Esophagus mucosa (tissue), 1 donor: ENCODE results near the gene CPNE8. TPM values are rescaled to one million over a fixed set of nuclear protein-coding genes. Genes with fewer than 3 reads are reported as not detected.

Source experiments
- ATAC-seq: fragments of 200-7000 bp; cut with Tn5 transposase; one replicate; pipeline ENCODE4 v1.9.1; 2020
- total RNA-seq: library from RNA; stranded (reverse); gene quantifications from one replicate; pipeline ENCODE4 v1.2.4, GENCODE V29; 2023
- donor health status: DM: yes; HTN: yes; CAD: no.

Gene CPNE8
- total RNA-seq, 1 donor from 2014 or later, result 11.2 TPM

GRCh38 chr12:38721611-38722252, 183.7 kb downstream of the CPNE8 start:
- ATAC-seq, result no peak

DNA sequence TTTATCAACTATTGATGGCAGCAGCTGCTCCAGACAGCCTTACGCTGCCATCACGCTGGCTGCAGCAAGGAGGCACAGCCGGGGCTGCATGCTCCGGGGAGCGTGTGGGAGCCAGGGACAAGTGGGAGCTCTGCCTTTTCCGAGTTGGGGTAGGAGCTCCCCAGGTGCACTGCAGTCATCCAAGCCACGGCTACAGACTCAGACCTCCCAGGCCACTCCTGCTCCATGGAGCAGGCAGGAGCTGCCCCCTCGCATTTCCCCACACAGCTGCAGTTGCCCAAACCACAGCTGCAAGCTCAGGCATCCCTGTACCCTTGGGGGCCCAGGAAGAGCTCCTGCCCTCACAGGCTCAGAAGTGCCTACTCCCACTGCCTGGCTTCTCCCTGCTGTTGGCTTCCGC, 184.7 kb downstream of the CPNE8 start:
- no peak for ATAC-seq

DNA sequence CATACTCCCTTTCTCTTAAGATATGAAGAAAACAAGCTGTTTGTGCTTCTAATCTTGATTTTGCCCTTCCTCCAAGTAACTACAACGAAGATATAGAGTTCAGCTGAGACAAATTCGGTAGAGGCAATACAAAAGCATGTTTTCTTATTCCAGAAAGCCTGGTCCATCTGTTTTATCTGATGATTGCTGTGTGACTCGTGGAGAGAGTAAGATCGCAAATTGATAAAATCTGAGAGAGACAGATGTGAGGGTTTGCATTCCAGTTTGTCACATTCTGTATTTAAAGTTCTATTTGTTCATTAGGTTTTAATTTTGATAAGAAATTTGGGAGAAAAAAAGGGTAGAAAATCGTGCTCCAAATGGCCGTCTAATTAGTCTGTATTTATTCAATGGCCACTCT, 192.1 kb downstream of the CPNE8 start:
- no peak for ATAC-seq

- ATAC-seq, result no peak
These were observed 194.3 kb downstream of the CPNE8 start for GRCh38 chr12:38711054-38711453.

DNA sequence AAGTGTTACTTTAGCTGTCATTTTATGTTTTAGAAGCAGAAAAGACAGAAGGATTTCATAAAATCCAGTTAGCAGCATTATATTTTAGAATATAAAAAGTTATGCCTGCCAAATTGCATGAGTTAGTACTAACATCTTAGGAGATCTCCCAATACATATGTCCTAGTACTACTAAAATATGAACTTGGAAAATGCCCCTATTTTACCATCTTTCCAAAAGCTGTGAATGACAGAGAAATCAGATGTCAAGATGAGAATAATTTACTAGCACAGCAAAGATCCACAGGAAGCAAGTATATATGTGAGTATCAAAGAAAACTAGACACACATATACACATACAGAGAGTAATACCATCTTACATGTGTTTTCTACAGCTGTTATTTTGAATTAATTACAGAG, 196.9 kb downstream of the CPNE8 start:
- no peak for ATAC-seq

DNA sequence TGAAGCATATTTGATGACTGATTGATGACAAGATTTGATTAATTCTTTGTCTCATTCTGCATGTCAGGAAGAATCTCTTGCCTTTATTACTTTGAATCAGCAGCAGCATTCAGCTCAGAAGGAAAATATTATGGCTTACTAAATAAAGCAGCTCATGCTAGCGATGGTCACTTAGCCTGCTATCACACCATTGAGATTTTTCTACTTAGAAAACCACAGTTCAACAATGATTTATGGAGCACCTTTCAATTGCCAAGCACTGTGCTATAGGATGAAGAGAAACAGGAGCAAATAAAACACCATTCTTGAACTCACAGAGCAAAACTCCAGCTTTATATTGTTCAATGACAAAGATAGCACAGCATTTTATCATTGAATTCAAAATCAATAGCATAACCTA, 197.7 kb downstream of the CPNE8 start:
- no peak for ATAC-seq

DNA sequence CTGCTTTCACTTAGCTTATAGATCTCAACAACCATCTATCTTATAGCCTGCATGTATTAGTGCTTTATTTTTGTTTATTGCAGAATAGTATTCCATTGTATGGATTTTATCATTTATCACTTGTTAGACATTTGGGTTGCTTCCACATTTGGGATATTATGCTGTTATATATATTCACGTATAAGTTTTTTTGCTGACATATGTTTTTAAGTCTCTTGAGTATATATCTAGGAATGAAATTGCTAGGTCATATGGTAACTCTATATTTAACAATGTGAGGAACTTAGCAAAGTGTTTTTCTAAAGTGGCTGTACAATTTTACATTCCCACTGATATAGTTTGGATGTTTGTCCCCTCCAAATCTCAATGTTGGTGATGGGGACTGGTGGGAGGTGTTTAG, 208.1 kb downstream of the CPNE8 start:
- no peak for ATAC-seq

DNA sequence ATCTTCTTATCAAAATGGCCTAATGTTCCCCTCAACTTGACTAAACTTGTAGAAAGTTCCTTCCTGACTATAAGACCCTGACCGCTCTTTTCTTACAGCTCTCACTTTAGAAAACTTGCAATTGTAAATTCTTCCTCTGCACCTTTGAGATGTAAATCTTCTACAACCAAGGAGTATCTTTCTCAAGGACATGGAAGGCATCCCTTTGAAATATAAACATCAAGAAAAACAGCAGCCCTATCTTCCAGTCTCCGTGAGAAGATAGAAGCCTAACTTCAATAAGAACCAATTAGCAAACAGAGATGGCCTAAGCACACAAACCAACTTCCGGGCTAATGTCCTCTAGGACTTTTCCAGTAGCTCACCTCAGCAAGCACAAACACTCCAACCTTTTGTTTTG, 210.3 kb downstream of the CPNE8 start:
- no peak for ATAC-seq

DNA sequence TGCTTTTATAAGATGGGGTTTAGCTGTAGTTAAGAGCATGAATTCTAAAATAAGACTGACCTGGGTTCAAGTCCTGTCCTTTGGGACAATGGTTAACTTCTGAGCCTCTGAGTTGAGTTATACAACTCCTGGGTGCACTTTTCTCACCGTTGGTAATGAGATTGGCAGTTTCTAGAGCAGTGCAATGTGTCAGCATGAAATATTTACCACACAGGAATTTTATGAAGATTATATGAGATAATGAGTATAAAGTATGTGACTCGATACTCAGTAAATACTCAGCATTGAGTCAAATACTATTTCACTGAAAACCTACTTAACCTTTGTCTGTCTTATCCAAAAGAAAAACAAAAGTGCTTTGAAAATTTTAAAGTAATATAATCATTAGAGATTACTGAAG, 214.2 kb downstream of the CPNE8 start:
- ATAC-seq, result no peak

DNA sequence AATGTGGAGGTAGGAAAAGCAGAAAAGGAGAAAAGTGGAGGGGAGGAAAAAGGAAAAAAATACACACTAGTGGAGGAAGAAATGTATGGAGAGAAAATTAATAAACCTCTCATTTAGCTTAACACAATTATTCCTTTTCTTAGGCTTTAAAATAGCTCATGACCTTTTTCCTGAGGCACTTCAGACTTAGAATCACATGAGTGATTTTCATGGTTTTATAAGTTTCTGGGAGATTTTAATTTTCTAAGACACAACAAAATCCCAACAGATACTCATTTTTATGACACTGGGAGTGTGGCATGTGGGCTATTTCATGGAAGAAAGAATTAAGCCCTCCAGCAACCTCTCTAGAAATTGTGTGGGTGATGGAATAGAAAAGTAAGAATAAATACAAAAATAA, 214.7 kb downstream of the CPNE8 start:
- ATAC-seq, result no peak

- no peak for ATAC-seq
These were observed 215.7 kb downstream of the CPNE8 start for GRCh38 chr12:38689704-38690103.

- no peak for ATAC-seq
These were observed 216.2 kb downstream of the CPNE8 start for GRCh38 chr12:38689195-38689594.

DNA sequence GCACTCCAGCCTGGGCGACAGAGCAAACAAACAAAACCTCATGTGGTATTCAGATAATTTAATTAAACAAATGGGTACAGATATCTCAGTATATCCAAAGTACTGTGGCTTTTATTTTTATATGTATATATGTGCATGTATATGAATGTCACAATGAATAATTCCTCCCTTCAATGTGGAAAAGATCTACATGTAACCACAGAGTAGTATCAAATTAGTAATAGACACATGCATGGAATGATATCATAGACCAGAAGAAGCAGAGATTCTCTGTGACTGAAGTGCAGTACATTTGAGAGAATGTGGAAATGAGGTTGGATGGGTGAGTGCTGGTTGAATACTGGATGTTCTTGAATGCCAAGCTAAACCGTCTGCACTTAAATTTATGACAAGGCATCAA, 222.9 kb downstream of the CPNE8 start:
- no peak for ATAC-seq

- ATAC-seq, result no peak
These were observed 235.9 kb downstream of the CPNE8 start for GRCh38 chr12:38669530-38669929.

DNA sequence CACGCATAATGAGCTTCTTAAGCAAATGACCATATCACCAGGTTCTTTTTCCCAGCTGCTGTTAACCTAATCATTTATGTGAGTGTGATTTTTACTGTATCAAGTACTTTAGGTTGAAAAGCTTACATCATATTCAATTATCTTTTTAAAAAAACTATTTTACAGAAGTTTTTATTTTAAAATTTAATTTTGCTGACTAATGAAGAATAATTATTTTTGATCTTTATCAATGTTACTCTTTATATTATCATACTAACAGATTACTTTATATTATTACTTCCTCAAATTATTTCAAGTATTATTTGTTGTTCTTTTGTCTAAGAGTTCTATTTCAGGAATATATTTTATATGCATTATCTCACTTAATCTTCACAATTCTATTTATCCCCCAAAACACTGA, 236.3 kb downstream of the CPNE8 start:
- ATAC-seq, result no peak

DNA sequence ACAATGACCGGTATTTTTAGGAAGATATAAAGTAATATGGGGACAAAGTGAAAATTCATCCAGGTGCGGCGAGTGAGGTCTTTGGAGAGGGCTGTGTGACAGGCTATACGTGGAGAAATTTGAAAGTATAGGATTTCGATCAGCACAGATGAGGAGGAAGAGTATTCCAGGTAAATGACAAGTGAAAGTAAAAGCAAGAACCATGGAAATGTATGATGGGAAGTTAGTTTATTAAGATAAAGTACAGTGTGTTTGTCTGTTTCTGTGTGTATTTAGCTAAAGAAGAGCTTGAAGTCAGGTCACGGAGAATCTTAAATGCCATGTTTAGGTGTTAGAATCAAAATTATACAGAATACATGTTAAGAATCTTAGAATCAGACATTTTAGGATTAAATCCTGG, 239.0 kb downstream of the CPNE8 start:
- no peak for ATAC-seq

GRCh38 chr12:38664661-38665269, 240.6 kb downstream of the CPNE8 start:
- peak; percentile 48 for ATAC-seq

DNA sequence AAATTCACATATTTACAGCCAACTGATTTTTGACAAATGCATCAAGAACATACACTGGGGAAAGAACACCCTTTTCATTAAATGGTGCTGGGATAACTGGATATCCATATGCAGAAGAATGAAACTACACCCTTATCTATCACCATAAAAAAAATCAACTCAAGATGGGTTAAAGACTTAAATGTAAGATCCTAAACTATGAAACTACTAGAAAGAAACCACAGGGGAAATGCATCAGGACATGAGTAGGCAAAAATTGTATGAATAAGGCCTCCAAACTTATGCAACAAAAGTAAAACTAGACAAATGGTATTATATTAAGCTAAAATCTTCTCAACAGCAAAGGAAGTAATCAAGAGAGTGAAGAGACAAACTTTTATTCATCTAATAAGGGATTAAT, 242.6 kb downstream of the CPNE8 start:
- no peak for ATAC-seq

- ATAC-seq, result no peak
These were observed 251.7 kb downstream of the CPNE8 start for GRCh38 chr12:38653650-38654049.

- ATAC-seq, result no peak
These were observed 256.6 kb downstream of the CPNE8 start for GRCh38 chr12:38648813-38649212.

DNA sequence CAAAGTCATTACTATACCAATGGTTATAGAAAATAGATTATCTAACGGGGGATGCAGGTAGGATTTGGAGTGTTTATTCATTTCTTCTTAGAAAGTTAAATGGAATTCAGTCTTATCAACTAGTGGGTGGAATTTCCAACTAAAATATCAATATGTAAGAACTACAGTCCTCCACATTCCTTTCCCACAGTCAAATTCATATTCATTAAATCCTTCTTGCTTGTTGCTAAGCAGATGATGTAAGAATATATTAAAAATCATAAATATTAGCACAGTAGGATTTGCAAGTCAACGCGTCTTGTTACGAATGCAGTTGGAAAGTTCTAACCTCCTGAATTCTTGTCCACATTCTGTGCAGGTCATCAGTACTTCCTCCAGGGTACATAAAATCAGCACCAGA, 259.2 kb downstream of the CPNE8 start:
- ATAC-seq, result no peak

DNA sequence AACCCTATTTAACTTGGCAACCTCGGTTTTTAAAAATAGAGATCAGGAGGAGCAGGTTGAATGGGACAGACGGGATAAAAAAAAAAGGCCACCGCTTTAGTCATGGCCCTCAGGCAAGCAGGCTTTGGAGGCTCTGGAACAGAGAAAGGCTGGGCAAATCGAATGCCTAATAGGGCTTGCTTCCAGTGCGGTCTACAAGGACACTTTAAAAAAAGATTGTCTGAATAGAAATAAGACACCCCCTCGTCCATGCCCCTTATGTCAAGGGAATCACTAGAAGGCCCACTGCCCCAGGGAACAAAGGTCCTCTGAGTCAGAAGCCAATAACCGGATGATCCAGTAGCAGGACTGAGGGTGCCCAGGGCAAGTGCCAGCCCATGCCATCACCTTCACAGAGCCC, 265.8 kb downstream of the CPNE8 start:
- ATAC-seq, result no peak

GRCh38 chr12:38638401-38638800, 267.0 kb downstream of the CPNE8 start:
- no peak for ATAC-seq

- ATAC-seq, result no peak
These were observed 271.9 kb downstream of the CPNE8 start for GRCh38 chr12:38633511-38633910.

DNA sequence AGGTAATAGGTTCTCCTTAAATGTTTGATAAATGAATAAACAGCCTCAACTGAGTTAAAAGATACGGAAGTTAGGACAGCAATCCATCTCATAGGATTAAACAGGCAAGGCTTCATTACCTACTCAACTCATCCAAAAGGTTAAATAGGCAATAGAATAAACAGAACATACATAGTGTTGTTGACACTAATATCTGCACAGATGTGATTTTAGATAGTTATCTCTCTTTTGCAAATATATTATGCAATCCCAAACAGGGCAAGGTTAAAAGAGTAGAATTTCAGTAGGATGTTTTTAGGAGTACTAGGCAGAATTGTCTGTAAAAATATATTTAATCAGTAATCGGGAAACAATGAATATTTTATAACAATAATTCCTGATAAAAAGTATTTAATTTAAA, 276.3 kb downstream of the CPNE8 start:
- ATAC-seq, result no peak
